ENCODE measurements around the gene DGKB.

The DGKB gene

DNA sequence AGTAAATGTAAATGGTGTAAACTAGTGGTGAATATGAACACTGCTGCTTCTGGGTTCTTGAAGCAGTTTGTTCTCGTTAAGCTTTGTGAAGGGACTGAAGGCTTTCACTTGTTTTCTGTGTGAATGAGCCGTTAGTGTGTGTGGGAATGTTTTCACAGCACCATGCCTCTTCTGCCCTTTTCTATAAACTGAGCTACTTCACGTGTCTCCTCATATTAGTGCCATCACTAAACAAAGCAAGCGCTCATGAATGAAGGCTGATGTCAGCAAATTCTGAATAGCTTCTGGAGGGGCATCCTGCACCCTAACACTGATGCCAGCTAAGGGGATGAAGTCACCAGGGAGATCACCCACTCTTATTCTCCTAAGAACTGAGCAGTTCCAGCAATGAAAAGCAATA, 707.5 kb downstream of the DGKB start:
- DNase-seq (ENCODE audit: extremely low spot score) = no peak
- ChIA-PET POLR2A (no interaction called here), CTCF (no interaction called here)
- TF ChIP-seq, protein P1, sequence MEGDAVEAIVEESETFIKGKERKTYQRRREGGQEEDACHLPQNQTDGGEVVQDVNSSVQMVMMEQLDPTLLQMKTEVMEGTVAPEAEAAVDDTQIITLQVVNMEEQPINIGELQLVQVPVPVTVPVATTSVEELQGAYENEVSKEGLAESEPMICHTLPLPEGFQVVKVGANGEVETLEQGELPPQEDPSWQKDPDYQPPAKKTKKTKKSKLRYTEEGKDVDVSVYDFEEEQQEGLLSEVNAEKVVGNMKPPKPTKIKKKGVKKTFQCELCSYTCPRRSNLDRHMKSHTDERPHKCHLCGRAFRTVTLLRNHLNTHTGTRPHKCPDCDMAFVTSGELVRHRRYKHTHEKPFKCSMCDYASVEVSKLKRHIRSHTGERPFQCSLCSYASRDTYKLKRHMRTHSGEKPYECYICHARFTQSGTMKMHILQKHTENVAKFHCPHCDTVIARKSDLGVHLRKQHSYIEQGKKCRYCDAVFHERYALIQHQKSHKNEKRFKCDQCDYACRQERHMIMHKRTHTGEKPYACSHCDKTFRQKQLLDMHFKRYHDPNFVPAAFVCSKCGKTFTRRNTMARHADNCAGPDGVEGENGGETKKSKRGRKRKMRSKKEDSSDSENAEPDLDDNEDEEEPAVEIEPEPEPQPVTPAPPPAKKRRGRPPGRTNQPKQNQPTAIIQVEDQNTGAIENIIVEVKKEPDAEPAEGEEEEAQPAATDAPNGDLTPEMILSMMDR (IDR thresholded peaks at IDR 0.05; ENCODE audit: control extremely low read depth, extremely low read depth, low read depth, missing control alignments) = no peak

DNA sequence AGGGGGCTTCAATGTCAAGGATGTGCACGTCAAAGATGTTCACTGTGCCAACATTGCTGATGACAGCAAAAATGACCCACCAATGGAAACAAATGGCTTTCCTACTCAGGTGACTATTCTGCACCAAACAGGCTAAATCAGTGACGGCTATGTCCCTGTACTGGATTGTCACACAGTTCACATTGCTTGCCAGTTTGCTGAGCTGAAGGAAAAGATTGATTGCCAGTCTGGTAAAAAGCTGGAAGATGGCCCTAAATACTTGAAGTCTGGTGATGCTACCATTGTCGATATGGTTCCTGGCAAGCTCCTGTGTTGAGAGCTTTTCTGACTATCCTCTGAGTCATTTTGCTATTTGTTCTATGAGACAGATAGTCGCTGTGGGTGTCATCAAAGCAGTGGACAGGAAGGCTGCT, 710.9 kb downstream of the DGKB start:
- CTCF ChIA-PET = no interaction called here
- no peak for DNase-seq (ENCODE audit: extremely low spot score)
- TF ChIP-seq, protein P1 (IDR thresholded peaks at IDR 0.05; ENCODE audit: control extremely low read depth, extremely low read depth, low read depth, missing control alignments) = no peak
- POLR2A ChIA-PET = no interaction called here

DNA sequence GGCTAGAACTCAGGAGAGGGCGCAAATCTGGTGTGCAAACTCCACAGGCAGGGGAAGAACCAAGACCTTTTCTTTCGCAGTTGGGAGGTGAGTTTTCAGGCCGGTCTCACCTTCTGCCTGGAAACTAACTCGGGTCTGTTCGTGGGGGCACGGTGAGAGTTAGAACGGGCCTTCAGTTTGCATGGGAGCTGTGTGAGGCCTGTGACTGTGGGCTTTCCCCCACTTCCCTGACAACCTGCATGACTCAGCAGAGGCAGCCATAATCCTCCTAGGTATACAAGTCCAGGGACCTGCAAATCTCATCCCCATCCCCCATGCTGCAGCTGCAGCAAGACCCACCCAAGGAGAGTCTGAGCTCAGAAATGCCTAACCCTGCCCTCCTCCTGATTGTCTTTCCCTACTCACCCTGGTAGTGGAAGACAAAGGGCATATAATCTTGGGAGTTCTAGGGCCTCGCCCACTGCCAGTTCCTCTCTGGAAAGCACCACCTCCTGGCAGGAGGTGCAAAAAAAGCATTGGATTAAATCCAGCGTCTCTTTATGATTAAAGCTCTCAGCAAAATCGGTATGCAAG, 718.2 kb downstream of the DGKB start:
- POLR2A ChIA-PET = no interaction called here
- CTCF ChIA-PET = no interaction called here
- no peak for DNase-seq (ENCODE audit: extremely low spot score)
- TF ChIP-seq, protein P1 (IDR thresholded peaks at IDR 0.05; ENCODE audit: control extremely low read depth, extremely low read depth, low read depth, missing control alignments) = no peak

DNA sequence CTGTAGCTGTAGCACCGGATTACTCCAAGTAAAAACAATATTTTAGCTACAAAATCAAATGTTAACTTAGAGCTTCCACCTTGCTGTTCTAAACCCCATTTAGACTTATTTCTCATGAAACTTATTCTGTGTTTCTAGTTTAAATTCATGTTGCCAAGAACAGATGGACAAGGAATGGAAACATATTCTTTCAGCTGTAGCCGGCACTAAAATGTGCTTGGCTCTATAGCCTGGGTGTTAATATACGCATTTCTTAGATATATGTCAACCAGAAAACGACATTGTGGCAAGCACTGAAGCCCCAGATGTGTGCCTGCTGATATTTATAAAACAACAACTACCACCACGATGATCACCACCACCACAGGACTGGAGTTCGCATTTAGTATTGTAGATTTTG, 722.8 kb downstream of the DGKB start:
- CTCF ChIA-PET = no interaction called here
- POLR2A ChIA-PET = no interaction called here
- TF ChIP-seq, protein P1 (IDR thresholded peaks at IDR 0.05; ENCODE audit: control extremely low read depth, extremely low read depth, low read depth, missing control alignments) = no peak
- no peak for DNase-seq (ENCODE audit: extremely low spot score)

DNA sequence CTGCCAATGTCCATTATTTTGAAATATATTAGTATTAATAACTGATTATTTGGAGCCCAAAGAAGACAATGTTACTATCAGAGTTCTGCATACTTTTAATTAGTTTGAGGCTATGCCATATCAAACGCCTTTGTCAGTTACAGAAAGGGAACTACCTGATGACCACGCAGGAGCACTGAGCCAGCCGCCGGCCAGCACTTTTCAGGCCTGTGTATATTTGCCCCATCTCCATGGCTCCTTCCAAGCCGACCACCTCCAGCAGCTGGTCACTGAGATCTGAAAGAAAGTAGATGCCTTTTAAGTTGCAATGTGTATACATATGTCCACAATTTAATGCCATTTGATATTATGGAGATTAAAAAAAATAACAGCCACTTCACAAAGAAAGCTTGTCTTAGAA, 724.7 kb downstream of the DGKB start:
- TF ChIP-seq, protein P1 (IDR thresholded peaks at IDR 0.05; ENCODE audit: control extremely low read depth, extremely low read depth, low read depth, missing control alignments) = no peak
- no peak for DNase-seq (ENCODE audit: extremely low spot score)
- ChIA-PET CTCF (interaction anchor here (0.8 kb wide), 1 partner anchor 55 kb away, joined by 3 read pairs; no protein-coding TSS in a partner anchor), POLR2A (no interaction called here)

DNA sequence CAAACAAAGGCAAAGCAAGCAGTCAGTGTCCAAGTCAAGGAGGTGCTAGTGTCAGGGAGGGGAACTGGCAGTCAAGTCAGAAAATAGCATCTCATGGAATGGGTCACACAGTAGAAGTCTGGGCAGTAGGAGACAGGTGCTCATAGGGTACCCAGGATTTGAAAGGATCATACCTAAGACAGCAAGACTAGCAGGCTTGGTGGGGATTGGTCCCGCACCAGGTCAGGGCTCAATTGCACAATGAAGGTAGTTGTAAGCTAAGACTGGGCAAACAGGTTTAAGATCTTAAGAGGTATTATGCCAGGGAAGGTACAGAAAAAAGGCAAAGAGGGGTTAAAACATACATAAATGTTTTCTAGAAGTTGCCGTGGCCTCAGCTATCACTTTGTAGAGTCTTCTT, 731.7 kb downstream of the DGKB start:
- TF ChIP-seq, protein P1 (IDR thresholded peaks at IDR 0.05; ENCODE audit: control extremely low read depth, extremely low read depth, low read depth, missing control alignments) = no peak
- DNase-seq (ENCODE audit: extremely low spot score) = no peak
- POLR2A ChIA-PET = no interaction called here
- CTCF ChIA-PET = no interaction called here

DNA sequence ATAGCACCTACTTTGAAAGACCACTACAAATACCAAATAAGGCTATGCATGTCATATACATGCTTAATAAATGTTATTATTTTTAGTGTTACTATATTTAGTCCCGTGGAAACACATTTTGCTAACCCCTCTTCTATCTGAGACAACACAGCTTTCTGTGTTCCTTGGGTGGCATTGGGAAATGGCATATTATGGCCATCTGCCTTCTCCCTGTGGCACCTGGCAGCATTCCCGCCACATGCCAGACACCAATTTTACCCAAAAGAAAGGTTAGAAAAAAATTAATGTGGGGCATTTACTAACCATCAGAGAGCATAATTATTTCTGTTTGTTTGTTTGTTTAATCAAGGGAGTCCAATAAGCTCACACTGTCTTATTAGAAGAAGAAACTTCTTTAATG, 744.4 kb downstream of the DGKB start:
- POLR2A ChIA-PET = no interaction called here
- TF ChIP-seq, protein P1 (IDR thresholded peaks at IDR 0.05; ENCODE audit: control extremely low read depth, extremely low read depth, low read depth, missing control alignments) = no peak
- CTCF ChIA-PET = no interaction called here
- DNase-seq (ENCODE audit: extremely low spot score) = no peak

Data from GM10248 (cell line).